NCI-H82 treated with DMSO at 0.1 percent for 48 hours (cell line): Measurements from ENCODE around the gene NUDT9.
"Not testable (repeated sequence)": the region's sequence is repeated elsewhere in the genome, so short reads cannot be mapped to it uniquely, and the experiment has no call there.

Source experiments
- DNase-seq: peaks from one replicate; lab custom pipeline; 2025; ENCODE audit not compliant: unreplicated experiment; lab: John Stamatoyannopoulos, UW

NUDT9 gene

DNA sequence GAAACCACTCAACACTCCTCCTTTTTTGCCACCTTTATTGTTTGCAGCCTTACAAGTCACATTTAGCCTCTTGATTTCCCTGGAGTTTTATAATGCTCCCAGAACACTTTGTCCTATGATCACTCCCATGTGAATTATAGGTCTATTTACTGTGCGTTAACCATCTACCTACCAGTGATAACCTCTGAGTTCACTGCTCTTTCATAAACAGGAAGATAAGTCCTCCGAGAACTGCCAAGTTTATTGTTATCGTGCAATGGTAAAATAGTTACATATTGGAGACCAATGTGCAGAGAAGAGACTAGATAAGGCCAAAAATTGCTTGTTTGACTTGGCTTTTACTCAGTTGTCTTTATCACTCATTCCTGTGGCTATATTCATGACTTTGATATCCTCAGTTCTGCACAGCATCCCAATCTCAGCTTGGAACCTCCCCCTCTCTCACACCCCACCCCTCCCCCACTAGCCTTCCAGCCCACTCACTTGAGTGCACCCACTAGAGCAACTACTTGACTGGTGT lies 12.9 kb upstream of the NUDT9 start:
- DNase-seq = no peak

DNA sequence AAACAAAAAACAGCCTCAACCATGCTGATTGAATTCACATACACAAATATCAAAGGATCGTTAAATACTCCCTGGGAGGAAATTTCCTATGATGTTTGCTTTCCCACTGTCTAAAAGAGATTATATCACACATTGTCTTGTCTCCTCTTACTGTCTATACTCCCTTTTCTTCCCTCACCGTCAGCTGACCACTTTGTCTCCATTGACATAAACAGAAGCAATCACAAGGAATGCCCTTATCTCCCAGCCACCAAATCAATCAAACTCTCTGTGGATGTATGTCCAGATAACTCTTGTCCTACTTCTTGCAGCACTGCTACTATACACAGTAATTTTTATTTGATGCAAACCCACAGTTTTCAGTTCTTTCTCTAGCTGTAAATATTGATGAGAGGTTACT lies 12.2 kb upstream of the NUDT9 start:
- DNase-seq = no peak

DNA sequence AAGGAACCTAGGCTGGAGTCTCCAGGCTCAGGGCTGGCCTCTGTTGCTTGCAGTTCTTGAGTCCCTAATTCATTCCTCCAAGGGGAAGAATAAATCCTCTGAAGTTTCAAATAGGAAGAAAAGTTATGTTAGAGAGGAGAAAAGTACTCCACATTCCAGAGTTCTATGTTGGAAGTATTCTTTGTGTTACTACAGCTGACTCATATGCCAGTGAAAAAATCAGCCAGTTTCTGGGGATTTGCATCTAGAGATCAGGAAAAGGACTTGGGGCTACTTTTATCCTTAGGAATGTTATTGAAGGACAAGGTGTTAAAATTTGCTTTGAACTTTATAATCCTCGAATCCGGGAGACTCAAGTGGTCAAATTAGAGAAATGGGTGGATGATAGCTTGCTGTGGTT lies 11.7 kb upstream of the NUDT9 start:
- DNase-seq = no peak

DNA sequence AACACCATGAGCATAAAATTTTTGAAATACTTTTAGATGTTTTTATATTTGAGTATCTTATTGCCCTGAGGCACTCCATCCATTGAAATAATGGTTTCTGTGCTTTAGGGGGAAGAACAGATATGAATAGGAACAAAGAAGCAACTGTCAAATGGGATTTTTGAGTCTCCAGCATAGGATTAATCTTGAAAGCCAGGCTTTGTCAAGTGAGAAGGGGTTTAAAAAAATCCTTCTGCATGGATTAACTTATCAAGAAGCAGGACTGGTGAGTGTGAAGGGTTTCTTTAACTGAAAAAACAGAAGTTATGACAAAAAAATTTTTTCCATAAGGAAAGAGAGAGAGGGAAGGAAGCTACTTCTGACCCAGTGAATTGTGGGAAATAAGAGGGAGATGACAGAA lies 7.6 kb upstream of the NUDT9 start:
- DNase-seq = no peak

DNA sequence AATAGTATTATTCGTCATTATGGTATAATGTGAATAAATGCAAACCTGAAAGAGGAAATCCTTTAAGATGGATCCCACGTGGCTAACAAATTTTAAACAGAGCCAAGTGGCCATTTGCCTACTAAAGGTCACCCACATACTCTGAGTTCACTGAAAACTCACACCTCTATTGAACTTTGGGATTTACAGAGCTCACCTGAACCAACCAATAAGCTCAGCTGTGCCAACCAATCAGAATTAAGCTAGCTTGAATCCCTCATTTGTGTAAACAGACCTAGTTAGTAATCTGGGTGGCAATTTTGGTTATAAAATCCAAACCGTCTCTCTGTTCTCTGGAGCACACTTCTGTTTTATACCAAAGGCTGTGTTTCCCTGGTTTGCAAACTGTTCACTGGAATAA lies 5.4 kb upstream of the NUDT9 start:
- no peak for DNase-seq

DNA sequence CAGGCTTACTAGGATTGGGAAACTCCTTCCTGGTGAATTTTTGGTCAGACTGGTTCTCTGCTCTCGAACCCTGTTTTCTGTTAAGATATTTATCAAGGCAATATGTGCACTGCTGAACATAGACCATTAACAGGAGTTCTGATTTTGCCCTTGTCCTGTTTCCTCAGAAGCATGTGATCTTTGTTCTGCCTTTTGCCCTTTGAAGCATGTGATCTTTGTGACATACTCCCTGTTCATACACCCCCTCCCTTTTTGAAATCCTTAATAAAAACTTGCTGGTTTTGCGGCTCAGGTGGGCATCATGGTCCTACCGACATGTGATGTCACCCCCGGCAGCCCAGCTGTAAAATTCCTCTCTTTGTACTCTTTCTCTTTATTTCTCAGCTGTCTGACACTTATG lies 4.0 kb upstream of the NUDT9 start:
- not testable (repeated sequence) for DNase-seq

DNA sequence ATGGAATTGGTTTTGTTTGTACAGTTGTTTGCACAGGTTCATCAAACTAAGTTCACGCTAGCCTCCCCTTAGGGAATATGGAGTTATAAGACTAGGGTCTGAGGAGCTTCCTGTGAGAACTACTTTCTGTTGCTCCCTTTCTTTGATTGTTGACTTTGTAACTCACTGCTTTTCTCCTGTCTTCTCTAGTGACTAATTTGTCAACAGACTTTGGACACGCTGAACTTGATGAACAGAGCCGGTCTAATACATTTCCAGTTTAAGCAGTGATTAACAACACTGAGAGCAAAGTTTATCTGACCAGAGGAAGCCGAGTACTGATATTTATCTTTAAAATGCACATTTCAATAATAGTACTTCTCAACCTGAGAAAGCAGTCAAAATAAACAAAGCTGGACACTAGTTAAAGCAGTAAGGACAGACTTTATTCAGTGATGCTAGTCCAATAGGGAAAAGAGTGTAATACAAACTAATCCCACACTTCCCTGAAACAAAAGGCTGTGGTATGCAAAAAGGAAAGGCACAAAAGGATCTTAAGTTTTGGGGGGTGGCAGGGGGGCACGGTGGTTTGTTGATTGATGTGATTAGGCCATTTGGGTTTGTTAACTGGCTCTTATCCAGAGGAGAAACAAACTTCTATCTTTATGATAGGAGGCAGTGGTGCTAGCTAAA lies 2.7 kb upstream of the NUDT9 start:
- DNase-seq = no peak

DNA sequence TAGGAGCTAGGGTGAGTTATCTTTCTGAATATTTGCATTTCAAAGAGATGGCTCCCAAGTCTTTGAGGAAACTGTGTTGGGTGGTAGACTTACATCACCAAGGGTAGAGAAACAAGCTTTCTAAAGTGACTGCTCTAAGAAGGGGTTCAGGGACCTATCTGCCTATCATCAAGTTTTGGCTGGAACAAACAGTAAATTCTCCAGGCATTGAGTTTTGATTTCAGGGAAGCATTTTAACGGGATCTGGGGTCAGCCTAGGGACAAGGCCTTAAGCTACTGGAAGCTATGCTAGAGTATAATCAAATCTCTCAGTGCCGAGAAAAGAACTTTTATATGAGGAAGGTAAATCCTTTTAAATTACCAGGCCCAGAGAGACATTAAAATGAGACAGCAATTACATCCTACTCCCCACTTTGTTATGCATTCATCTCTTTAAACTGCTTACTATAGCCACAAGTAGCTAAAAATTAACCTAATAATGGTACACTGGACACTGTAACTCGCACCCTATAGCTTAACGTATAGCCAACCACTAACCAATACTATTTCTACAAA lies 2.0 kb upstream of the NUDT9 start:
- DNase-seq = no peak

DNA sequence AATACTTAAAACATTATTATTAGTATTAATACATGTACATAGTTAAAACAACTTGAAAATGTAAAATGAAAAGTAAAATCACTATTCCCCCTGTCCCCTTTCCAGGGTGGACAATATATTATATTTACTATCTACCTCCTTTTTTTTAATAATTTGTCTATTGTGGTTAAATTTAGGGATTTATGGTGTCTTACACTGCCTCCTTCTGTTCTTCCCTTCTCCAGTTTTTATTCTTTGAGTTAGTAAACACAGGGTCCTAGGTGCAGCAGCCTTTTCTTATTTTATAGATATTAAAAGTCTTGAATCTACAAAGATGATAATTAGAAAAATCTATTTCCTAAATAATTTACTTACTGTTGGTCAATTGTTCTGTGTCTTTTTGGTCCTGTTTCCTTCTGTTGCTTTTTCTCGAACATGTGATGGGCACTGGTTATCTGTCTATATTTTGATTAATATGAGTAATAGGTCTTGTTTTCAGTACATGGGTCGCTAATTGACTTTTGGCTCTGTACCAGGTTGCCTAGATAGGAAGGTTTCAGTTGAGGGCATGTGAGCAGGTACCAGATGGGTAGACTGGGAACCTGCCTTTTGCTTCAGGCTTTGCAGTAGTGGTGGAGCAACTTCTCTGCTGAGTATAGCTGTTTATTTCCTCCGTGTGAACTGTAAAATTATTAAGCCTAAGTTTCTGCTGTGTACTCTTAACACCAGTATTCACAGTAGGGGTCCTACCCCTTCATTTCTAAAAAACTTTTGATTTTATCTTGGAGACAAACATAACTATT lies 1.1 kb downstream of the NUDT9 start:
- DNase-seq = no peak

DNA sequence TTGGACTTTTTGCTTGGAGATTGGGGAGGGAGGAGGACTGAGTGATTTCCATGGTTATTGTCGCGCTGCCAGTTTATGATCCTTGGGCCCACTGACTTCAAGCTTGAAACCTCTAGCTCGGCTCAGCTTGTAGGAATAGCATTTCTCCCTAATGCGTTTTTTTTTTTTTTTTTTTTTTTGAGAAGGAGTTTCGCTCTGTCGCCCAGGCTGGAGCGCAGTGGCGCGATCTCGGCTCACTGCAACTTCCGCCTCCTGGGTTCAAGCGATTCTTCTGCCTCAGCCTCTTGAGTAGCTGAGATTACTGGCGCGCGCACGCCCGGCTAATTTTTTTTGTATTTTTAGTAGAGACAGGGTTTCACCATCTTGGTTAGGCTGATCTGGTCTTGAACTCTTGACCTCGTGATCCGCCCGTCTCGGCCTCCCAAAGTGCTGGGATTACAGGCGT lies 1.7 kb downstream of the NUDT9 start:
- DNase-seq = not testable (repeated sequence)

DNA sequence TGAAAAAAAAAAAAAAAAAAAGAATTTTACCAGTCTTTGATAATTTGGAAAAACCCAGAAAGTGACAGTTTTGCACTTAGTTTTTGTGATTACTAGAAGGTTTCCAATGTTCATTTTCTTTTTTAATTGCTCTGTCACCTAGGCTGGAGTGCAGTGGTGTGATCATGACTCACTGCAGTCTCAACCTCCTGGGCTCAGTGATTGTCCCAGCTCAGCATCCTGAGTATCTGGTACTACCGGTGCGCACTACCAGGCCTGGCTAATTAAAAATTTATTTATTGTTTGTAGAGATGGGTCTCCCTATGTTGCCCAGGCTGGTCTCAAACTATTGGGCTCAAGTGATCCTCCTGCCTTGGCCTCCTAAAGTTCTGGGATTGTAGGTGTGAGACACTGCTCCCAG lies 3.3 kb downstream of the NUDT9 start:
- no peak for DNase-seq

DNA sequence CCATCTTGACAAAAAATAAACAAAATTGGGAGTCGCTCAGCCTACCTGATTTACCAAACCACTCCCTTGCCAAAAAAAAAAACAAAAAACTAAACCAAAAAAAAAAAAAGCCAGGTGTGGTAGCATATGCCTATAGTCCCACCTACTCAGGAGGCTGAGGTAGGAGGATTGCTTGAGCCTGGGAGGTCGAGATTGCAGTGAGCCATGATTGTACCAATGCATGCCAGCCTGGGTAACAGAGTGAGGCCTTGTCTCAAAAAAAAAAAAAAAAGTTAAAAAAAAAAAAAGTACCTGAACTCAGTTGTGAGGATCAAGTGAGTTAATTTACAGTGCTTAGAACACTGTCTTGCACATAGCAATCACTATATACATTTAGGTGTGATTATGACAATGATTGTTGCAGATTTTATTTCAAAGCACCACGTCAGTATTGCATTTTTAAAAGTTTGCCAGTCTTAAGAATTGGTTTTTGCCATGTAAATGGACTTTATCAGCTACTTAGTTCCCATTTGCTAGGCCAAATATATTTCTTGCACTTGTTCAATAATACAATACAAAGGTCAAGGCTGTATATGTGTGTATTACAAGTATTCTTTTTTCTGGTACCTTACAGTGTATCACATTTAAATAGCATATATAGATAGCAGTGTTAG lies 4.6 kb downstream of the NUDT9 start:
- DNase-seq = no peak

DNA sequence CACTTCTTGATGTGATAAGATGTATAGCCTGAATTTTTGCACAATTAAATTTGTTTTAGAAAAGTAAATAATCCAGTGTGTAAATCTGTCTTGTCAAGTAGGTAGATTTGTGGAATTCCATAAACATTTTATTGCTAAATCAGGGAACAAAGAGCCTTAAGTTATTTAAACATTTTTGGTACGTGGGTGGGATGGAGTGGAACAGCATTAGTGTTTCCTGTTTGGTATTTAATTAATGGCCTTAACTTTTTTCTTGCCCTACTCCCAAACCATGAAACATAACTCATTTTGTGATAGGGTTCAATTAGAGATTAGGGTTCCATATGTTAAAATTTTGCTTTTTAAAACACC lies 5.1 kb downstream of the NUDT9 start:
- DNase-seq = no peak

DNA sequence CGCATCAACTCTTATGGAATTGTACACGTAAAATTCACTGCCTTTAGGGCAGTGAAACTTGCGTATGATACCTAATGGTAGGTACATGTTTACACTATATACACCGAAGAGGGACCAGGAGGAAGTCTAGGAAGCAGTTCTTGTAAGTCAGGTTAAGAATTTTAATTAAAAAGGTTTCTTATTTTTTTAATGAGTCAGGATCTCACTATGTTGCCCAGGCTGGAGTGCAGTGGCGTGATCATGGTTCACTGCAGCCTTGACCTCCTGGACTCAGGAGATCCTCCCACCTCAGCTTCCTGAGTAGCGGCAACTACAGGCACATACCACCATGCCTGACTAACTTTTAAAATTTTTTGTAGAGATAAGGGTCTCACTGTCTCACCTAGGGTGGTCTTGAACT lies 6.6 kb downstream of the NUDT9 start:
- DNase-seq = no peak

DNA sequence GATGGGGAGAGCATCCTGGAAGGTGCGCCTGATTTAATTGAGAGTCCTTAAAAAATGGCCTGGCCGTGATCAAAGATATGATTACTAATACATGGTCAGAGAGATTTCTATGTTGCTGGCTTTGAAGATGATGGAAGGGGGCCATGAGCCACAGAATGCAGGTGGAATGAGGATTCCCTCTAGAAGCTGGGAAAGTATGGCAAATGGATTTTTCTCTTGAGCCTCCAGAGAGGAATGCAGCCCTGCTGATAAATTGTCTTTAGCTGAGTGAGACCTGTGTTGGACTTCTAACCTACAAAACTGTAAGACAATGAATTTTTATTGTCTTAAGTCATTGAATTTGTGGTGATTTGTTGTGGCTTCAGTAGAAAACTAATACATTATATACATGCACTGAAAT lies 7.7 kb downstream of the NUDT9 start:
- no peak for DNase-seq

DNA sequence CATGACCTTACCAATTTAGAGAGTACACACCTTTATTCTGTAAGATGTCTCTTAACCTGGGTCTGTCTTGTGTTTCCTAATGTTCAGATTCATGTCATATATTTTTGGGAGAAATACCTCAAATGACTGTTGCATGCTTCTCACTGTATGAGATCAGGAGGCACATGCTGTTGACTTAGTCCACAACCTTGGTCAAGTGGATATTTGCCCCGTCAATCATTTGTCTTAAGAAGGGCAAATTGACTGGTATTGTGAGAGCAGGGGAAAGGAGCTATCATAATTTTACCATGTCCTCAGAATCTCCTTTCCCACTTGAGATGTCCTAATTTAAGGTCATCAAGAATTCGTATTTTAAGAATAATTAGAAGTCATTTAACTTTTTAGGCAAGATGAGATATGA lies 11.0 kb downstream of the NUDT9 start:
- DNase-seq = no peak

DNA sequence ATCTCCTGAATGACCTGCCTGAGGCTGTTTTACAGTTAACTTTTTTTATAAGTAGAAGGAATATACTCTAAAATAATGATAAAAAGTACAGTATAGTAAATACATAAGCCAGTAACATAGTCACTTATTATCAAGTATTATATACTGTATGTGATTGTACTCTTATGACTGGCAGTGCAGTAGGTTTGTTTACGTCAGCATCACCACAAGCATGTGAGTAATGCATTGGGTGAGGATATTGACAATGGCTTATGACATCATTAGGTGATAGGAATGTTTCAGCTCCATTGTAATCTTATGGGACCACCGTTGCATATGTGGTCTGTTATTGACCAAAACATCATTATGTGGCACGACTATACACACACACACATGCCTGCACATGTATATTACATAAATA lies 20.5 kb downstream of the NUDT9 start:
- no peak for DNase-seq

DNA sequence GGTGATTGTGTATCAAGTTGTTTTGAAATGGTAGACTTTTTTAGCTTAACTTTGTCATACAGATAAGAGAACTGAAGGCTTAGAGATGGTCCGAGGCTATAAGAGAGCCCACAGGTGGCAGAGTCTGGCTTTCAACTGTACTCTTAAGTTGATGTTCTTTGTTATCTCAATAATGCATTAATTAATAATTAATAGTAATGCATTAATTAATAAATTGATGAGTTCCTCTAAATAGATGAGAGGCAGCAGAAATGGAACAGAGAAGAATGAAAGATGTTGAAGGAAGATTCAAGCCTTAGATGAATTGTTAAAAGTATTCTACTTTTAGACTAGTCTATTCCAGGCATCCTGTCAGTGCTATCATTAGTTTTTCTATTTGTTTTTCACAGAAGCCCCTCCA lies 22.4 kb downstream of the NUDT9 start:
- no peak for DNase-seq

DNA sequence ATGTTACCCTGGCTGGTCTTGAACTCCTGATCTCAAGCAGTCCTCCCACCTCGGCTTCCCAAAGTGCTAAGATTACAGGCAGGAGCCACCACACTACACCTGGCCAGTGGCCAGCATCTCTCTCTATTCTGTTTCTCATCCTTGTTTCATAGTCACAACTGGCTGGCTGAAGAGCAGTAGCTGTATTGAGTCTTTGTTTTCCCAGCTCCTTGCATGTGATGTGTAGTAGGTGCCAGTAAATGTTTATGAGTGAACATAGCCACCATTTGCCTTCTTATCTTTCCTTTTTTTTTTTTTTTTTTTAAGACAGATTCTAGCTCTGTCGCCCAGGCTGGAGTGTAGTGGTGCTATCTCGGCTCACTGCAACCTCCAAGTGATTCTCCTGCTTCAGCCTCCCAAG lies 23.6 kb downstream of the NUDT9 start:
- no peak for DNase-seq

DNA sequence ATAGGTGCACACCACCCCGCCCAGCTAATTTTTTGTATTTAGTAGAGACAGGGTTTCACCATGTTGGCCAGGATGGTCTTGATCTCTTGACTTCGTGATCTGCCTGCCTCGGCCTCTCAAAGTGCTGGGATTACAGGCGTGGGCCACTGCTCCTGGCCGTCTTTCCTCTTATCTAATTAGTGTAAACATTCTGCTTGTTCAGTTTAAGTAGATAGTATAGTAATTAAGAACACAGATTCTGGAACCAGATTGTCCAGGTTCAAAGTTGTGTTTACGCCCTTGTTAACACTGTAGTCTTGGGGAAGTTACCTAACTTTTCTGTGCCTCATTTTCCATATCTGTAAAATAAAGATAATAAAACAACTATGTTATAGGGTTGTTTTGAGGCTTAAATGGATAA lies 24.0 kb downstream of the NUDT9 start:
- not testable (repeated sequence) for DNase-seq

DNA sequence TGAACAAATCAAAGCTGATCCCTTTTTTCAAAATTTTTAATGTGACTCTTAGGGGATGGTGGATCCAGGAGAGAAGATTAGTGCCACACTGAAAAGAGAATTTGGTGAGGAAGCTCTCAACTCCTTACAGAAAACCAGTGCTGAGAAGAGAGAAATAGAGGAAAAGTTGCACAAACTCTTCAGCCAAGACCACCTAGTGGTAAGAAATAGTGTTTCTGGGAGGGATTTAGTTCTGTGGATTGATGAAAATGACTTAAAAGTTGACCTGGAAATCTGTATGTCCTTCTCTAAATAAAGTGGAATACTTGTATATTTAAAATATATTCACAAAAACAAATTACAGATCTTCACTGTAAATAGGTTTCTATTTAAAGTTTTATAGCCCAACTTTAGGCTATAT lies 29.2 kb downstream of the NUDT9 start:
- no peak for DNase-seq

DNA sequence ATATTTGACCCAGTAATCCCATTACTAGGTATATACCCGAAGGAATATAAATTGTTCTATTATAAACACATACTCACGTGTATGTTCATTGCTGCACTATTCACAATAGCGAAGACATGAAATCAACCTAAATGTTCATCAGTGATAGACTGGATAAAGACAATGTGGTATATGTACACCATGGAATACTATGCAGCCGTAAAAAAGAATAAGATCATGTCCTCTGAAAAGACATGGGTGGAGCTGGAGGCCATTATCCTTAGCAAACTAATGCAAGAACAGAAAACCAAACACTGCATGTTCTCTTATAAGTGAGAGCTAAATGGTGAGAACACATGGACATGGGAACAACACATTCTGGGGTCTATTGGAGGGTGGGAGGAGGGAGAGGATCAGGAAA lies 36.5 kb downstream of the NUDT9 start:
- DNase-seq = no peak
